GM18868 (cell line): ENCODE measurements around the gene MSI2.

Source experiments
- ATAC-seq: cut with Tn5 transposase; IDR thresholded peaks from one replicate; pipeline ENCODE4 v1.9.1; 2021; ENCODE audit warnings: mild to moderate bottlenecking, moderate library complexity; ENCODE audit not compliant: unreplicated experiment

The MSI2 gene

GRCh38 chr17:57684711-57685498 lies 428.6 kb downstream of the MSI2 start:
- ATAC-seq = no peak

- no peak for ATAC-seq
Observed at GRCh38 chr17:57685499-57686132, 429.3 kb downstream of the MSI2 start.

- ATAC-seq = no peak
Observed at GRCh38 chr17:57687642-57688041, 431.3 kb downstream of the MSI2 start.

- no peak for ATAC-seq
Observed at GRCh38 chr17:57689254-57689653, 432.9 kb downstream of the MSI2 start.

DNA sequence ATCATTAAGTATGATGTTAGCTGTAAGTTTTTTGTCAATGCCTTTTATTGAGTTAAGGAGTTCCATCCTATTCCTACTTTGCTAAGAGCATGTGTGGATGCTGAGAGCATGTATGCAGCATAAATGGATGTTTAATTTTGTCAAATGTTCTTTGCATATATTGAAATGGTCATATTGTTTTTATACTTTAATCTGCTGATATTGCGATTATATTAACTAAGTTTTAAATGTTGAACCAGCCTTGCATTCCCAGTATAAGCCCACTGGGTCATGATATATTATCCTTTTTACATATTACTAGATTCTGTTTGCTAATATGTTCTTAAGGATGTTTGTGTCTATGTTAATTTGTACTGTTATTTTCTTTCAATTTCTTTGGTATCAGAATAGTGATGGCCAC lies 435.6 kb downstream of the MSI2 start:
- no peak for ATAC-seq

- no peak for ATAC-seq
Observed at GRCh38 chr17:57692770-57693169, 436.4 kb downstream of the MSI2 start.

DNA sequence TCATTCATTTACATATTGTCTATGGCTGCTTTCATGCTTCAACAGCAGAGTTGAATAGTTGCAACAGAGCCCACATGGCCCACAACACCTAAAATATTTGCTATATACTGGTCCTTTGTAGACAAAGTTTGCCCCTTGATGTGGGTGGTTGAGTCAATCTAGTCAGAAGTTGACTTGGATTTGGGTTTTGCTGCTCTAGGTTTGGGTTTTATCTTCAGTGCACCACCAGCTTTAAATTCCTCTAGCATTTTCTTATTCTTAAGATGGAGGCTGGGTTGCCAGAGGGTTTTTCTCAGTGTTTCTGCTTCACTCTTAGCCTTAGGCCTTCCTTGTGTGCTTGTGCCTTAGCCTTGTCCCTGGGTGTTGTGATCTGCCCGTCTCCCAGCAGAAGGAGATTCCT lies 437.7 kb downstream of the MSI2 start:
- no peak for ATAC-seq

DNA sequence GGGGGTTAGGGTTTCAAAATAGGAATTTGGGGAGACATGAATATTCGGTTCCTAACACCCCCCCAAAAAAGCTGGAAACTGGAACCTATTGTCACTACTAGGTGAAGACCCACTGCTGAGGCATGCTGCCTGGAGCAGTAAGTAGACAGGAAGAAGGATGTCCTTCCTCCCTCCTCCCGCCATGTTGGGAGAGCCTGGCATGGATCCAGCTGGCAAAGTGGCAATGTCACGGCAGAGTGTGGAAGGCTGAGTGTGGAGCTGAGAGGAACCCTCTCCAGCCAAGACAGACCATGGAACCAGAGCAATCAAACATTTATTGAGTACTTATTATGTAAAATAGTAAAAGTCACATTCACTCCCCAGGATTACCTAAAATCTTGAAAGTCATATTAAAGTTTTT lies 439.7 kb downstream of the MSI2 start:
- no peak for ATAC-seq

GRCh38 chr17:57697197-57697596 lies 440.9 kb downstream of the MSI2 start:
- ATAC-seq = no peak

DNA sequence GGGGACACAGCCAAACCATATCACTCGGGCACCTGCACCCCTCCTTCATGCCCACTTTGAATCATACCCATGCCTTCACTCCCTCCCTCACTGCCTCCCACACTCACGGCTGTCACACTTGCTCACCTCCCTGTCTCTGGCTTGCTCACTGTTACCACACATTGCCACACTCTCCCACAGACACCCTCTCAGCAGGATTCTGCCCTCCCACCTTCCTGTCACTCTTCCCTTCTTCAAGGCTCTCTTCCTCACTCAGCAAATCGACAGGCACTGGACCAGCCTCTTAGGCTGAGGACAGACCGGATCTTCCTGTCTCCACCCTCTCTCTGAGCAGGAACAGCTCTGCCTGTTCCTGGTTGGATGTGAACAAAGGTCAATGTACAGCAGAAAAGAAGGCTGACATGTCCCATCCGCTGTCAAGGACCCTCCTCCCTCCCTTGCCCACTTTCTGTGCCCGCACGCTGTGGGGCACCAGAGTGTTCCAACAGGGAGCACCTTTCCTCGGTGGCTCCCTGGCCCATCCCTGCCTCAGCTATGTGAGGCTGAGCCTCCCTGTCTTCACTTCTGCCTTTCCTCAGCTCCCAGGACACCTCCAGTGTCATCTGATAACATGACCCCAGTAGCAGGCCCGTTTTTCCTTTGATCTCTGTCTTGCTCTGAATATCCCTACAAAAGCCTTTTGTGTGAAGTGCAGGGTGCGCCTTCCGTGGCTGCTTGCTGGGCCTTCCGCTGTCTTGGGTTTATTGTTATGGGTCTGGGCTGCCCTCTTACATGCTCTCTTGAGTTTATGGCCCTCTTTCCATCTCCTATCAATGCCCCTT lies 441.8 kb downstream of the MSI2 start:
- no peak for ATAC-seq

DNA sequence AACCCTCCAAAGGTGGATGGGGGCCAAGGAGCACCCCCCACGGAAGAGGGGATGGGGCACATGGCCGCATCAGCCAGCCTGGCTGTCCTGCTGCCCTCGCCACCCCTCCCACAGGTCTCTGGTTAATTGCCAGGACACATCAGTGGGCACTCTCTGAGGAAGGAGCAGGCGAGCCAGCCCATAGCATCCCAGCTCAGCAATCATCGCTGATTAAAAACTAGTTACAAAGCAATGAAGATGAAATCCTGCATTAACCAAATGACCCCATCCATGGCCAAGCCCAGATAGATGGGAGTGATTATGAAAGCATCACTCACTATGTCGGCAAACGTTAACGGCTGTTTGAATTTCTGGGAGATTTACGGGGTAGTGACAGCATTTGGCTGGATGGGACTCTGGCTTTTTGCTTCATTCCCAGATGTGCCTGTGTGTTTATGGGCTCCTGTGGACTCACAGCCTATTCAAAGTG lies 443.5 kb downstream of the MSI2 start:
- ATAC-seq = no peak

- no peak for ATAC-seq
Observed at GRCh38 chr17:57701124-57701523, 444.8 kb downstream of the MSI2 start.

DNA sequence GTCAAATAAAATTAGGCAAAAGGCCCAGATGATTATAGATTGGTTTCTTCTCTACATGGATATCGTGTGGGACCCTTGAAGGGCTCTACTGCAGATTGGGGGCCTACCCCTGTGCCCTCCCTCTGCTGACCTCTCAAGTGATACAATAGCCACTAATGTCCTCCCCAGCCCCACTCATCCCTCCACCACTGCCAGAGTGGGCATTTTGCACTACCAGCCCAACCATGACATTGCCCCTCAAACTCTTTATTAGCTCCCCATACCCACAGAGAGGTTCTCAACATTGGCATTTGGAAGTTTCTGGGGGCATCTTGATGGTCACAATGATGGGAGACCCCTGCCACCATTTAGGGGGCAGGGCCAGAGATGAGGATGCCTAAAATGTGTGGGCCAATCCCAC lies 446.9 kb downstream of the MSI2 start:
- no peak for ATAC-seq

GRCh38 chr17:57704448-57704847 lies 448.1 kb downstream of the MSI2 start:
- ATAC-seq = no peak

GRCh38 chr17:57705921-57706695 lies 449.8 kb downstream of the MSI2 start:
- ATAC-seq = no peak

DNA sequence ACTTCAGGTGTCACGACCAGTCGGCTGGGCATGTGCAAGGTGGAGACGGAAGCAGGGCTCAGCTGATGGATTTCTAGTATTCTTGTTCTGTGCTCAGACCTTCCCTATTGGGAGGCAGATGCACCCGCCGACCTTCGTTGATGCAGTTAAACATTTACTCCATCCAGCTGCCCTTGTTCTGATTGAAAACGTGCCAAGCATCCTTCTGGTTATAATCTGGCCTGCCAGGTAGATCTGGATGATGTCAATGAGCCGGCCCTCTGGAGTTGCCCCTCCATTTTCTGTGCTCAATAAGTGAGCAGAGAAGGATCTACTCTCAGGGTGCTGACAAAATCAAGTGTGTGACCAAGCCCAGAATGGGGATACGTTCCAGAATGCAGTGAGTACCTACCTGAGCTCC lies 450.4 kb downstream of the MSI2 start:
- ATAC-seq = no peak

- ATAC-seq = no peak
Observed at GRCh38 chr17:57707892-57708291, 451.6 kb downstream of the MSI2 start.

- no peak for ATAC-seq
Observed at GRCh38 chr17:57708410-57708809, 452.1 kb downstream of the MSI2 start.

GRCh38 chr17:57713140-57713539 lies 456.8 kb downstream of the MSI2 start:
- ATAC-seq = no peak

DNA sequence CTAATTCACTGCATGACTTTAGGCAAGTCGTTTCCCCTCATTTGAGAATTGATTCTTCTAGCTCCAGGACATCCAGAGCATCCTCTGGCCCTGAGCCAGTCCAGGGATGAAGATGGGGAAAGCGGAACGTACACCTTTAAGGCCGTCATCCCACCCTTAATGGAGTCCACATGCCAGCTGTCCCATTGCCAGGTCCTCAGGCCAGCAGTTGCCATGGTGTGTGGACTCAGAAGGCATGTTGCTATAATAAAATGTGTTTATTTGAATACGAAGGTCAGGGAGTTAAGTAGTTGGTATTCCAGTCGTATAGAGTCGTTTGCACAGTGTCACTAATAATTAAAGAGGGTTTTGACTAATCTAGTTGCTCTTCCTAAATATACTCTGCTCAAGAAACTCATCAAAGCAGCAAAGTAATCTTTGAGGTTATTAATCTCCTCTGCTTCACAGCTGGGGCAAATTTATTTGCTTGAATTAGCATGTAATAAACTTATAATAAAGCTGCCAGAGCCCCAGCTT lies 458.4 kb downstream of the MSI2 start:
- ATAC-seq = no peak

GRCh38 chr17:57715981-57716380 lies 459.7 kb downstream of the MSI2 start:
- ATAC-seq = no peak
